ENCODE measurements around the gene GIGYF1. TPM values are rescaled to one million over a fixed set of nuclear protein-coding genes. Genes with fewer than 3 reads are reported as not detected.

Gene GIGYF1
- total and polyA plus RNA-seq, 2 of the 13 experiments (the other 11 are each of a cell fraction or from before 2014, with no cell fraction given), result 7.6 to 16.1 TPM

GRCh38 chr7:100675581-100676350 lies 18.3 kb downstream of the GIGYF1 start:
- ATAC-seq, result no peak
- no peak for FAIRE-seq
- Histone ChIP-seq H3K4me3 (replicated peaks in 1 of 3; ENCODE audit: insufficient read depth in 1 of 3, low read depth in 2 of 3, low read length in 3 of 3) (peak overlapping the region; percentile 23 to 97 (median 96); a peak in 4 of 6 replicates), H3K79me2 (ENCODE audit: insufficient read depth, low read length) (peaks cover 9% of the 10 kb centered on the region), H3K9ac (ENCODE audit: insufficient read depth, low read depth, low read length) (no peak overlapping the region), H4K20me1 (ENCODE audit: insufficient read depth, low read length) (peaks cover 8% of the 10 kb centered on the region; the same call in 1 of the 2 replicates), H3K36me3 (replicated peaks in 1 of 2; ENCODE audit: control insufficient read depth in 1 of 2, insufficient read depth in 2 of 2, low read length in 2 of 2) (peaks cover 14 to 26% of the 10 kb centered on the region in 2 experiments; a peak in 4 of 5 replicates), H3K4me1 (ENCODE audit: insufficient read depth, low read length) (peaks cover 38% of the 10 kb centered on the region), H2AFZ (ENCODE audit: low read length) (no peak overlapping the region), H3K9me3 (ENCODE audit: low read length) (no peaks in the 10 kb centered on the region), H3K27me3 (ENCODE audit: control insufficient read depth in 1 of 2, insufficient read depth in 2 of 2, low read length in 2 of 2) (peaks cover 0 to 4% of the 10 kb centered on the region in 2 experiments; a peak in 2 of 5 replicates), H3K4me2 (ENCODE audit: low read depth, low read length) (no peak overlapping the region; the same call in 1 of the 2 replicates), H3K27ac (ENCODE audit: extremely low read length, insufficient read depth, low read length) (no peak overlapping the region)
- in situ Hi-C loops (cut with HindIII; ENCODE audit: extremely low pct_ligation_motif_present, low pct_unique_long_range_greater_than_20kb), result no loop called here
- no peak for DNase-seq (ENCODE audit: low spot score)
- CTCF ChIA-PET (ENCODE audit: low intra/inter-chr PET ratio, low total read pairs), result no interaction called here
- 93% methylated on average over 41 of the region's 59 CpGs for WGBS (ENCODE audit: low lambda C conversion rate)
- POLR2A ChIA-PET, result interaction anchor here (0.8 to 1.4 kb wide), 2 partner anchors 17 to 23 kb away, joined by 3 read pairs; no protein-coding TSS in a partner anchor
- TF ChIP-seq RFX3 (CRISPR knock-in tag; IDR thresholded peaks at IDR 0.05), result peak; percentile 51; the same call in 1 of the 2 replicates
- peak; percentile 36 for TF ChIP-seq AGO2 (optimal IDR thresholded peaks at IDR 0.05; ENCODE audit: low read depth, low read length)
- TF ChIP-seq ZNF766 (CRISPR knock-in tag; IDR thresholded peaks at IDR 0.05; ENCODE audit: borderline replicate concordance), result no peak
- no TSS peak for BruUV-seq (replicated peaks)
- intact Hi-C loops (cut with micrococcal nuclease; ENCODE audit: unreplicated experiment), result loop anchor here (2.0 kb wide), 1 partner anchor 15 kb away; no protein-coding TSS in a partner anchor

- Histone ChIP-seq H2AFZ (ENCODE audit: low read length) (no peak overlapping the region), H4K20me1 (ENCODE audit: insufficient read depth, low read length) (peaks cover 8% of the 10 kb centered on the region; the same call in 1 of the 2 replicates), H3K4me1 (ENCODE audit: insufficient read depth, low read length) (peaks cover 35% of the 10 kb centered on the region), H3K27me3 (ENCODE audit: control insufficient read depth in 1 of 2, insufficient read depth in 2 of 2, low read length in 2 of 2) (peaks cover 0 to 4% of the 10 kb centered on the region in 2 experiments; a peak in 2 of 5 replicates), H3K79me2 (ENCODE audit: insufficient read depth, low read length) (peaks cover 9% of the 10 kb centered on the region), H3K4me2 (ENCODE audit: low read depth, low read length) (peak overlapping the region; percentile 78), H3K9ac (ENCODE audit: insufficient read depth, low read depth, low read length) (peak overlapping the region; percentile 93), H3K27ac (ENCODE audit: extremely low read length, insufficient read depth, low read length) (no peak overlapping the region), H3K4me3 (replicated peaks in 1 of 3; ENCODE audit: insufficient read depth in 1 of 3, low read depth in 2 of 3, low read length in 3 of 3) (peak overlapping the region; percentile 92 to 97 (median 96)), H3K9me3 (ENCODE audit: low read length) (no peaks in the 10 kb centered on the region), H3K36me3 (replicated peaks in 1 of 2; ENCODE audit: control insufficient read depth in 1 of 2, insufficient read depth in 2 of 2, low read length in 2 of 2) (peaks cover 14 to 25% of the 10 kb centered on the region in 2 experiments; a peak in 4 of 5 replicates)
- ChIA-PET CTCF (ENCODE audit: low intra/inter-chr PET ratio, low total read pairs) (no interaction called here), POLR2A (interaction anchor here (0.8 to 1.4 kb wide), 3 partner anchors 18 to 32 kb away, joined by 3 to 4 read pairs (median 3); no protein-coding TSS in a partner anchor)
- DNase-seq (ENCODE audit: low spot score), result no peak
- intact Hi-C loops (cut with micrococcal nuclease; ENCODE audit: unreplicated experiment) (loop anchor here (2.0 kb wide), 1 partner anchor 16 kb away; no protein-coding TSS in a partner anchor), in situ Hi-C loops (cut with HindIII; ENCODE audit: extremely low pct_ligation_motif_present, low pct_unique_long_range_greater_than_20kb) (no loop called here)
- ATAC-seq, result no peak
- BruUV-seq (replicated peaks), result TSS peak; percentile 44
- FAIRE-seq, result no peak
- no CpG with 5 or more reads among the region's 46 CpGs for WGBS (ENCODE audit: low lambda C conversion rate)
- TF ChIP-seq NFRKB (IDR thresholded peaks at IDR 0.05) (no peak), ZNF256 (CRISPR knock-in tag; conservative IDR thresholded peaks at IDR 0.05) (no peak), XRCC5 (optimal IDR thresholded peaks at IDR 0.05; ENCODE audit: low read length) (no peak), SMAD9 (CRISPR knock-in tag; IDR thresholded peaks at IDR 0.05) (no peak), MXI1 (IDR thresholded peaks at IDR 0.05; ENCODE audit: borderline replicate concordance, low read depth, low read length) (no peak)
- TF ChIP-seq, protein P1, sequence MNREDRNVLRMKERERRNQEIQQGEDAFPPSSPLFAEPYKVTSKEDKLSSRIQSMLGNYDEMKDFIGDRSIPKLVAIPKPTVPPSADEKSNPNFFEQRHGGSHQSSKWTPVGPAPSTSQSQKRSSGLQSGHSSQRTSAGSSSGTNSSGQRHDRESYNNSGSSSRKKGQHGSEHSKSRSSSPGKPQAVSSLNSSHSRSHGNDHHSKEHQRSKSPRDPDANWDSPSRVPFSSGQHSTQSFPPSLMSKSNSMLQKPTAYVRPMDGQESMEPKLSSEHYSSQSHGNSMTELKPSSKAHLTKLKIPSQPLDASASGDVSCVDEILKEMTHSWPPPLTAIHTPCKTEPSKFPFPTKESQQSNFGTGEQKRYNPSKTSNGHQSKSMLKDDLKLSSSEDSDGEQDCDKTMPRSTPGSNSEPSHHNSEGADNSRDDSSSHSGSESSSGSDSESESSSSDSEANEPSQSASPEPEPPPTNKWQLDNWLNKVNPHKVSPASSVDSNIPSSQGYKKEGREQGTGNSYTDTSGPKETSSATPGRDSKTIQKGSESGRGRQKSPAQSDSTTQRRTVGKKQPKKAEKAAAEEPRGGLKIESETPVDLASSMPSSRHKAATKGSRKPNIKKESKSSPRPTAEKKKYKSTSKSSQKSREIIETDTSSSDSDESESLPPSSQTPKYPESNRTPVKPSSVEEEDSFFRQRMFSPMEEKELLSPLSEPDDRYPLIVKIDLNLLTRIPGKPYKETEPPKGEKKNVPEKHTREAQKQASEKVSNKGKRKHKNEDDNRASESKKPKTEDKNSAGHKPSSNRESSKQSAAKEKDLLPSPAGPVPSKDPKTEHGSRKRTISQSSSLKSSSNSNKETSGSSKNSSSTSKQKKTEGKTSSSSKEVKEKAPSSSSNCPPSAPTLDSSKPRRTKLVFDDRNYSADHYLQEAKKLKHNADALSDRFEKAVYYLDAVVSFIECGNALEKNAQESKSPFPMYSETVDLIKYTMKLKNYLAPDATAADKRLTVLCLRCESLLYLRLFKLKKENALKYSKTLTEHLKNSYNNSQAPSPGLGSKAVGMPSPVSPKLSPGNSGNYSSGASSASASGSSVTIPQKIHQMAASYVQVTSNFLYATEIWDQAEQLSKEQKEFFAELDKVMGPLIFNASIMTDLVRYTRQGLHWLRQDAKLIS (CRISPR knock-in tag; IDR thresholded peaks at IDR 0.05), result no peak
These were observed 19.0 kb downstream of the GIGYF1 start for GRCh38 chr7:100675105-100675451.

All from HepG2 (cell line).